GM11168 (cell line): Measurements from ENCODE around the gene RPL38.

Experiments
- in situ Hi-C: fragments of 300-500 bp; cut with MboI; formaldehyde crosslinking; loops from one replicate; pipeline ENCODE4 v1.12.0; 2022; ENCODE audit warnings: low sequenced_read_pairs; ENCODE audit not compliant: unreplicated experiment

The RPL38 gene

GRCh38 chr17:74203439-74204240 lies at the start of gene RPL38:
RPL38 (plus strand) TSS chr17:74203678; CDS start chr17:74203956, 278 bp downstream.
- in situ Hi-C loops = no loop called here

- in situ Hi-C loops = no loop called here
Measured at GRCh38 chr17:74153821-74154430, 49.6 kb upstream of the RPL38 start.

- in situ Hi-C loops = no loop called here
Measured at GRCh38 chr17:74156878-74157277, 46.6 kb upstream of the RPL38 start.

GRCh38 chr17:74157366-74157765 lies 46.1 kb upstream of the RPL38 start:
- in situ Hi-C loops = no loop called here

GRCh38 chr17:74158761-74159160 lies 44.7 kb upstream of the RPL38 start:
- in situ Hi-C loops = no loop called here

- in situ Hi-C loops = no loop called here
Measured at GRCh38 chr17:74159226-74159840, 44.1 kb upstream of the RPL38 start.

- in situ Hi-C loops = no loop called here
Measured at GRCh38 chr17:74160656-74161502, 42.6 kb upstream of the RPL38 start.

GRCh38 chr17:74161503-74161875 lies 42.0 kb upstream of the RPL38 start:
- in situ Hi-C loops = no loop called here

GRCh38 chr17:74163271-74163821 lies 40.1 kb upstream of the RPL38 start:
- in situ Hi-C loops = no loop called here

- in situ Hi-C loops = no loop called here
Measured at GRCh38 chr17:74163836-74164235, 39.6 kb upstream of the RPL38 start.

- in situ Hi-C loops = no loop called here
Measured at GRCh38 chr17:74164446-74165045, 38.9 kb upstream of the RPL38 start.

GRCh38 chr17:74165797-74166365 lies 37.6 kb upstream of the RPL38 start:
- in situ Hi-C loops = no loop called here

- in situ Hi-C loops = no loop called here
Measured at GRCh38 chr17:74170924-74171323, 32.6 kb upstream of the RPL38 start.

- in situ Hi-C loops = no loop called here
Measured at GRCh38 chr17:74172700-74173099, 30.8 kb upstream of the RPL38 start.

- in situ Hi-C loops = no loop called here
Measured at GRCh38 chr17:74176546-74177001, 26.9 kb upstream of the RPL38 start.

GRCh38 chr17:74177018-74177450 lies 26.4 kb upstream of the RPL38 start:
- in situ Hi-C loops = no loop called here

GRCh38 chr17:74179576-74179975 lies 23.9 kb upstream of the RPL38 start:
- in situ Hi-C loops = no loop called here

- in situ Hi-C loops = no loop called here
Measured at GRCh38 chr17:74180336-74180735, 23.1 kb upstream of the RPL38 start.

GRCh38 chr17:74181341-74181740 lies 22.1 kb upstream of the RPL38 start:
- in situ Hi-C loops = no loop called here
